Upper lobe of left lung (tissue), 6 donors: ENCODE measurements around the gene OLFML2B. TPM values are rescaled to one million over a fixed set of nuclear protein-coding genes. Genes with fewer than 3 reads are reported as not detected.

ENCODE experiments used
- ATAC-seq, 2 donors: fragments of 200-7000 bp; cut with Tn5 transposase; one replicate each; pipeline ENCODE4 v1.9.1; 2022; ENCODE audit warnings: mild to moderate bottlenecking in 2 of 2, moderate library complexity in 2 of 2; ENCODE audit not compliant: low FRiP score in 2 of 2
- DNase-seq, 2 donors: peaks; one replicate each; pipeline ENCODE4 v3.0.0-alpha.2; 2019 to 2020
- H3K27ac ChIP-seq, 4 donors: fragments of 200-600 bp; sonication (generic); one replicate each; pipeline ENCODE4 v1.5.1; 2016 to 2019
- H3K27me3 ChIP-seq, 4 donors: fragments of 200-600 bp; sonication (generic); one replicate each; pipeline ENCODE4 v1.5.1; 2017 to 2019
- H3K36me3 ChIP-seq, 4 donors: fragments of 200-600 bp; sonication (generic); one replicate each; pipeline ENCODE4 v1.5.1; 2016 to 2019
- H3K4me1 ChIP-seq, 4 donors: fragments of 200-600 bp; sonication (generic); one replicate each; pipeline ENCODE4 v1.5.1; 2018 to 2019
- H3K4me3 ChIP-seq, 4 donors: fragments of 200-600 bp; sonication (generic); one replicate each; pipeline ENCODE4 v1.5.1; 2017 to 2019; ENCODE audit warnings: mild to moderate bottlenecking in 2 of 4, moderate library complexity in 1 of 4
- H3K9me3 ChIP-seq, 4 donors: fragments of 200-600 bp; sonication (generic); one replicate each; pipeline ENCODE4 v1.5.1; 2018 to 2019
- CTCF ChIP-seq, 6 experiments: fragments of 450-650 bp in 4 of 6; fragments of 200-600 bp in 2 of 6; sonication (generic) in 2 of 6; IDR thresholded peaks; one replicate each; pipeline ENCODE4 v1.5.1; 2016 to 2019; ENCODE audit warnings: antibody characterized with exemption in 6 of 6
- EP300 ChIP-seq, 4 donors: sonication (generic); formaldehyde crosslinking; IDR thresholded peaks; one replicate each; pipeline ENCODE4 v1.5.1; 2017; ENCODE audit warnings: antibody characterized with exemption in 4 of 4, control low read depth in 2 of 4
- POLR2A ChIP-seq, 4 donors: fragments of 450-650 bp; IDR thresholded peaks; one replicate each; pipeline ENCODE4 v1.5.1; 2016 to 2017; ENCODE audit warnings: antibody characterized with exemption in 4 of 4, mild to moderate bottlenecking in 2 of 4
- POLR2AphosphoS5 ChIP-seq, 2 donors: sonication (generic); formaldehyde crosslinking; IDR thresholded peaks; one replicate each; pipeline ENCODE4 v1.5.1; 2017; ENCODE audit warnings: antibody characterized with exemption in 2 of 2
- WGBS, 2 donors: methylation state at CpG; one replicate each; pipeline ENCODE4 v1.1.5; 2017 to 2018; 5-methylcytosine and 5-hydroxymethylcytosine counted together
- total RNA-seq, 6 donors: library from RNA; depleted of rRNA in 4 of 6; stranded (reverse); fragments of >200 nt in 4 of 6; gene quantifications; one replicate each; pipeline versions ENCODE4 v1.1.0 to v1.2.1, GENCODE V29; 2016 to 2021
- donor health status: DM: no; HTN: no; CAD: no; lungs with moderate emphysema.
- donor health status: DM: no; HTN: yes; CAD: no; lungs with severe emphysema.

Gene OLFML2B
- total RNA-seq, 6 donors from 2014 or later: 5.1 to 51.3 (median 9.9) TPM

DNA sequence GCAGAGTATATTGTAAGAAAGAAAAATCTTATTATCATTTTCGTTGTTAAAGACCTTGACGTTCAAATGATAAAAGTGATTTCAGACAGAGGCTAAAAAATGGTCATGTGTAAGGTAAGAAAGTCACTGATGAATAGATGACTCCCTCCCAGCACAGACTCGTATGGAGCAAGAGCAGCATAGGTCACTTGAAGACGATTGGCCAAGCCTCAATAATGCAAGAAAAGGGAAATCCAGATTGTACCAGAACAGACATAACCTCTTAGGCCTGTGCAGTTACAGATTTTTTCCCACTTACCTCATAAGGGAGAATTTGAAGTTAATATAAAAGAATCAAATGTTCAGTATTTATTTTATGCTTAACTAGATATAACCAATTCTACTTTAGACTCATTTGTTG lies 16.3 kb upstream of the OLFML2B start:
- ATAC-seq: no peak
- WGBS, 2 donors: 67 to 71% methylated on average over 4 of the region's 4 CpGs
- DNase-seq: no peak
- TF ChIP-seq POLR2A (IDR thresholded peaks at IDR 0.05) (no peak), POLR2AphosphoS5 (IDR thresholded peaks at IDR 0.05) (no peak), EP300 (IDR thresholded peaks at IDR 0.05) (no peak), CTCF (IDR thresholded peaks at IDR 0.05) (no peak)
- no peak overlapping the region for H3K27ac ChIP-seq
- no peaks in the 10 kb centered on the region for H3K9me3 ChIP-seq
- no peak overlapping the region for H3K4me3 ChIP-seq
- H3K27me3 ChIP-seq: no peaks in the 10 kb centered on the region
- H3K36me3 ChIP-seq: no peaks in the 10 kb centered on the region
- no peaks in the 10 kb centered on the region for H3K4me1 ChIP-seq

GRCh38 chr1:162038624-162039023 lies 15.0 kb upstream of the OLFML2B start:
- Histone ChIP-seq H3K36me3 (no peaks in the 10 kb centered on the region), H3K4me1 (no peaks in the 10 kb centered on the region), H3K27ac (no peak overlapping the region), H3K4me3 (no peak overlapping the region), H3K27me3 (no peaks in the 10 kb centered on the region), H3K9me3 (no peaks in the 10 kb centered on the region)
- 82 to 84% methylated on average over 1 of the region's 1 CpG for WGBS, 2 donors
- DNase-seq: no peak
- TF ChIP-seq POLR2AphosphoS5 (IDR thresholded peaks at IDR 0.05) (no peak), EP300 (IDR thresholded peaks at IDR 0.05) (no peak), POLR2A (IDR thresholded peaks at IDR 0.05) (no peak), CTCF (IDR thresholded peaks at IDR 0.05) (no peak)
- ATAC-seq: no peak

DNA sequence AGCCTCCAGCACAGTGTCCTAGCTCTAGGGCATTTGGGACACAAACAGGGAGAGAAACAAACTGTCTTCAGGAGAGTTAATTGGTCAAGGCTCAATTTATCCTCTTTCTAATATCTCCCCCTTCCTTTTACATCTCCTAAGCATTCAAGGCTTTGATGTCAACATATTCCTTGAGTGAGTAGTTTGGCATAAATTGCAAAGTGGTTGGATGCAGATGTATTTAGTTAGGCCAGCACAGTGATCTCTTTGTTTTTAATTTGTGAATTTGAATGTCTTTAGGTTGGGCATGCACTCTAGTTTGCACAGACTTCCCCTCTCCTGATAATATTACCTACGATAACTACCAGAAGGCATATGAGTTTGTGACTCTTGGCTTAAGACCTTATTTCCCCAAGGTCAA lies 12.5 kb upstream of the OLFML2B start:
- Histone ChIP-seq H3K27me3 (no peaks in the 10 kb centered on the region), H3K9me3 (no peaks in the 10 kb centered on the region), H3K4me3 (no peak overlapping the region), H3K36me3 (no peaks in the 10 kb centered on the region), H3K4me1 (no peaks in the 10 kb centered on the region), H3K27ac (no peak overlapping the region)
- 100% methylated on average over 1 of the region's 1 CpG for WGBS, 2 donors
- no peak for ATAC-seq
- no peak for TF ChIP-seq EP300 (IDR thresholded peaks at IDR 0.05)
- TF ChIP-seq CTCF (IDR thresholded peaks at IDR 0.05): no peak
- no peak for TF ChIP-seq POLR2A (IDR thresholded peaks at IDR 0.05)
- no peak for DNase-seq

- peak in 1 of 2 donors; percentile 37 for DNase-seq
- Histone ChIP-seq H3K27me3 (no peaks in the 10 kb centered on the region), H3K4me3 (no peak overlapping the region), H3K4me1 (no peaks in the 10 kb centered on the region), H3K9me3 (no peaks in the 10 kb centered on the region), H3K36me3 (no peaks in the 10 kb centered on the region), H3K27ac (no peak overlapping the region)
- 0 to 17% methylated on average over 2 of the region's 2 CpGs for WGBS, 2 donors
- TF ChIP-seq EP300 (IDR thresholded peaks at IDR 0.05) (no peak), POLR2AphosphoS5 (IDR thresholded peaks at IDR 0.05) (no peak), CTCF (IDR thresholded peaks at IDR 0.05) (no peak), POLR2A (IDR thresholded peaks at IDR 0.05) (no peak)
- ATAC-seq: no peak
Measured at GRCh38 chr1:162035241-162035640, 11.6 kb upstream of the OLFML2B start.

DNA sequence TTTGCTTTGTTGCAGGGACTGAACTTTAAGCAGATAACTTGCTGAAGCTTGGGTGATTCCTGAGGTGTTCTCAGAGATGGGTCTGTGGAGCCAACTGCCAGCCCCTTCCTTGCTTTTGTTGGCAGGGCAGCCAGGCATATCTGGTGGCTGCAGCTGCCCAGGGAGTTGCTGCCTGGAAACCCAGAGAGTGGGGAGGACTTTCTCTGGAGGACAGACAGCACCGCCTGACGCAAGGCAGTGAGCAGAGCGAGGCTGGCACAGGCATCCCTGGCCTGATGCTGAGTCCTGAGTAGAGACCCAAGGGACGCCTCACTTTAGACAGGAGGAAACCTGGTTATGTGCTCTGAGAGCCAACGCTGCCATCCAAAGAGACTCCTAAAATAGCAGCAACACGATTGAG lies 9.8 kb upstream of the OLFML2B start:
- no peak for ATAC-seq
- H3K36me3 ChIP-seq: no peaks in the 10 kb centered on the region
- DNase-seq: peak in 1 of 2 donors; percentile 17
- WGBS, 2 donors: 62 to 72% methylated on average over 3 to 6 of the region's 6 CpGs
- H3K27me3 ChIP-seq: no peaks in the 10 kb centered on the region
- H3K4me3 ChIP-seq: no peak overlapping the region
- TF ChIP-seq EP300 (IDR thresholded peaks at IDR 0.05) (no peak), POLR2AphosphoS5 (IDR thresholded peaks at IDR 0.05) (no peak), POLR2A (IDR thresholded peaks at IDR 0.05) (no peak), CTCF (IDR thresholded peaks at IDR 0.05) (no peak)
- no peak overlapping the region for H3K27ac ChIP-seq
- H3K9me3 ChIP-seq: no peaks in the 10 kb centered on the region
- H3K4me1 ChIP-seq: peaks cover 0 to 4% (median 0%) of the 10 kb centered on the region in 4 donors
